Kidney glomerular epithelial cell (primary cell): ENCODE measurements around the gene RNF113B.
A peak's percentile ranks its signal among the peaks of the same experiment; 100 is the strongest.

Experiments used
- DNase-seq: peaks from one replicate; lab custom pipeline; 2025; lab: John Stamatoyannopoulos, UW

The RNF113B gene

GRCh38 chr13:98176777-98177608 lies at the start of gene RNF113B:
RNF113B (minus strand) TSS chr13:98177269; CDS start chr13:98177236, 33 bp downstream.
- no peak for DNase-seq

- DNase-seq = no peak
These were observed 49.4 kb upstream of the RNF113B start for GRCh38 chr13:98226496-98226895.

GRCh38 chr13:98225036-98225940 lies 48.2 kb upstream of the RNF113B start:
- no peak for DNase-seq

- no peak for DNase-seq
These were observed 47.5 kb upstream of the RNF113B start for GRCh38 chr13:98224557-98224956.

GRCh38 chr13:98223741-98224140 lies 46.7 kb upstream of the RNF113B start:
- DNase-seq = peak; percentile 39

GRCh38 chr13:98222816-98223215 lies 45.7 kb upstream of the RNF113B start:
- no peak for DNase-seq

GRCh38 chr13:98222081-98222554 lies 45.0 kb upstream of the RNF113B start:
- DNase-seq = peak; percentile 34

GRCh38 chr13:98221234-98221633 lies 44.2 kb upstream of the RNF113B start:
- DNase-seq = no peak

- DNase-seq = no peak
These were observed 43.3 kb upstream of the RNF113B start for GRCh38 chr13:98220271-98220791.

GRCh38 chr13:98219685-98220084 lies 42.6 kb upstream of the RNF113B start:
- no peak for DNase-seq

- no peak for DNase-seq
These were observed 40.5 kb upstream of the RNF113B start for GRCh38 chr13:98217597-98217996.

- no peak for DNase-seq
These were observed 39.7 kb upstream of the RNF113B start for GRCh38 chr13:98216711-98217285.

GRCh38 chr13:98216135-98216565 lies 39.1 kb upstream of the RNF113B start:
- DNase-seq = peak; percentile 38

GRCh38 chr13:98215508-98215907 lies 38.4 kb upstream of the RNF113B start:
- no peak for DNase-seq

- DNase-seq = no peak
These were observed 37.6 kb upstream of the RNF113B start for GRCh38 chr13:98214707-98215106.

GRCh38 chr13:98214008-98214643 lies 37.1 kb upstream of the RNF113B start:
- peak; percentile 75 for DNase-seq

GRCh38 chr13:98213354-98213753 lies 36.3 kb upstream of the RNF113B start:
- no peak for DNase-seq

- DNase-seq = no peak
These were observed 35.7 kb upstream of the RNF113B start for GRCh38 chr13:98212763-98213162.

GRCh38 chr13:98208606-98209005 lies 31.5 kb upstream of the RNF113B start:
- no peak for DNase-seq

- DNase-seq = peak; percentile 97
These were observed 30.3 kb upstream of the RNF113B start for GRCh38 chr13:98207416-98207815.

- DNase-seq = peak; percentile 98
These were observed 29.9 kb upstream of the RNF113B start for GRCh38 chr13:98206946-98207345.

- no peak for DNase-seq
These were observed 27.5 kb upstream of the RNF113B start for GRCh38 chr13:98204546-98204945.
